Cardiac fibroblast (primary cell): ENCODE measurements around the gene TMEM131.
"Not testable (repeated sequence)": the region's sequence is repeated elsewhere in the genome, so short reads cannot be mapped to it uniquely, and the experiment has no call there.

Experiments
- DNase-seq, 2 donors: peaks; one replicate each; pipeline versions ENCODE4 v3.0.0 to v3.0.0-alpha.2; 2010; ENCODE audit warnings: low read depth in 2 of 2
- H3K4me3 ChIP-seq, 2 donors: replicated peaks in 1 of 2; 1 replicate in 1 of 2; 2 replicates in 1 of 2; pipeline ENCODE4 v1.5.1; 2011; ENCODE audit warnings: low read depth in 2 of 2, low read length in 2 of 2, mild to moderate bottlenecking in 2 of 2, moderate library complexity in 1 of 2
- TF ChIP-seq, protein P1 (sequence below): IDR thresholded peaks from one replicate; pipeline ENCODE4 v1.5.1; 2011; ENCODE audit warnings: low read depth, mild to moderate bottlenecking, low read length, inconsistent platforms

The TMEM131 gene

DNA sequence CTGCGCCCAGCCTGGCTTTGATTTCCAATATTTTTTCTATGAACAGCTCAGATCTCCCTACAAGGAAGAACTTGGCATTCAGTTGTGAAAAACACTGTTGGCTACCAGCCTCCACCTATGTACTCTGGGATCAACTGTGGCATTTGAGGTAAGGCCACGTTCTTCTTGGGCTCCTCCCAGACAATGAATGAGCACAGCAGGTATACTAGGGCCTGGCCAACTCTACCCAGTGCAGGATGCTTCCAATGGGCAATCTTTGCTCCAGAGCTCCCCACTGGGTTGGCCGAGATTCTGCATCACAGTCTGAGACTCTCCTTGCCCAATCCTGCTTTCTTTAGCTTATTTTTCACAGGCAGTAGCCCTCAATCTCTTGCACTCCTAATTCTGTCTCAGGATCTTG, 75.9 kb downstream of the TMEM131 start:
- no peak for DNase-seq
- TF ChIP-seq, protein P1, sequence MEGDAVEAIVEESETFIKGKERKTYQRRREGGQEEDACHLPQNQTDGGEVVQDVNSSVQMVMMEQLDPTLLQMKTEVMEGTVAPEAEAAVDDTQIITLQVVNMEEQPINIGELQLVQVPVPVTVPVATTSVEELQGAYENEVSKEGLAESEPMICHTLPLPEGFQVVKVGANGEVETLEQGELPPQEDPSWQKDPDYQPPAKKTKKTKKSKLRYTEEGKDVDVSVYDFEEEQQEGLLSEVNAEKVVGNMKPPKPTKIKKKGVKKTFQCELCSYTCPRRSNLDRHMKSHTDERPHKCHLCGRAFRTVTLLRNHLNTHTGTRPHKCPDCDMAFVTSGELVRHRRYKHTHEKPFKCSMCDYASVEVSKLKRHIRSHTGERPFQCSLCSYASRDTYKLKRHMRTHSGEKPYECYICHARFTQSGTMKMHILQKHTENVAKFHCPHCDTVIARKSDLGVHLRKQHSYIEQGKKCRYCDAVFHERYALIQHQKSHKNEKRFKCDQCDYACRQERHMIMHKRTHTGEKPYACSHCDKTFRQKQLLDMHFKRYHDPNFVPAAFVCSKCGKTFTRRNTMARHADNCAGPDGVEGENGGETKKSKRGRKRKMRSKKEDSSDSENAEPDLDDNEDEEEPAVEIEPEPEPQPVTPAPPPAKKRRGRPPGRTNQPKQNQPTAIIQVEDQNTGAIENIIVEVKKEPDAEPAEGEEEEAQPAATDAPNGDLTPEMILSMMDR = no peak
- no peak overlapping the region for H3K4me3 ChIP-seq

DNA sequence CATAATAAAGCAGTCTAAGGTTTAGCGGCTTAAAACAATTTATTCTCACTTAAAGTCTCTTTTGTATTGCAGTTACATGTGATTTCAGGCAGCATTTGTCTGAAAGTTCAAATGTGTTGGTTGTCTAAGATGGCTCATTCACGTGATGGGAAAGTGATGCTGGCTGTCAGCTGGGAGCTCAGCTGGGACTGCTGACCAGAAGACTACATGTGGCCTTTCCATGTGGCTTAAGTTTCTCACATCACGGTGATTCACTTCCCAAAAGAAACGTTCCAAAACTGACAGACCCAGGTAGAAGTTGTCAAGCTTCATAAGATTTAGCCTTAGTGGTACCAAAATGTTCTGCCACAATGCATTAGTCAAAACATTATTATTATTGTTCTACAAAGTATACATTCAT, 76.9 kb downstream of the TMEM131 start:
- TF ChIP-seq, protein P1 = no peak
- no peak overlapping the region for H3K4me3 ChIP-seq
- DNase-seq = no peak

DNA sequence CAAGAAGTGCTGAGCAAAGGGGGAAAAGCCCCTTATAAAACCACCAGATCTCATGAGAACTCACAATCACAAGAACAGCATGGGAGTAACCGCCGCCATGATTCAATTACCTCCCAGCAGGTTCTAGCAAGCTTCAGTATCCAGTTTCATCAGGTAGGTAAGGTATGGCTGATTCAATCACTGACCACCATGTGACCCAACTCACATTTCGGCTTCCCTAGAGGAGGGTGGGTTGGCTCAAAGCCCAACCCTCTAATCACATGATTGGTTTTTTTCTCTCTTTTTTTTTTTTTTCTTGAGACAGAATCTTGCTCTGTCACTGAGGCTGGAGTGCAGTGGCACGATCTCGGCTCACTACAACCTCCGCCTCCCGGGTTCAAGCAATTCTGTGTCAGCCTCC, 78.1 kb downstream of the TMEM131 start:
- H3K4me3 ChIP-seq, DNase-seq: not testable (repeated sequence)

DNA sequence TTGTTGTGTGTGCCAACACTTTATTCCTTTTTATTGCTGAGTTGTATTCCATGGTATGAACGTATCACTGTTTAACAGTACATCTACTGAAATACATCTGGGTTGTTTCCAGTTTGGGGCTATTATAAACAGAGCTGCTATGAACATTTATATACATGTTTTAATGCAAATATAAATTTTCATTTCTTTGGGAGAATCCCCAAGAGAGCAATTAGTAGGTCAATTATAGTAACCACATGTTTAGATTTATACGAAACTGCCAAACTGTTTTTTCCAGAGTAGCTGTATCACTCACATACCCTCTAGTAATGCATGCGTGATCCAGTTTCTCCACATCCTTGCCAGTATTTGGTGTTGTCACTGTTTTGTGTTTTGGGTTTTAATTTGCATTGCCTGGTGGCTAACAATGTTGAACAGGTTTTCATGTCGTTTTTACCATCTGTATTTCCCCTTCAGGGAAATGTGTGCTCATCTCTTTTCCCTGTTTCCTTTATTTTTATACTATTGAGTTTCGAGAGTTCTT, 81.0 kb downstream of the TMEM131 start:
- peak in 1 of 2 donors; percentile 21 for DNase-seq
- no peak overlapping the region for H3K4me3 ChIP-seq

DNA sequence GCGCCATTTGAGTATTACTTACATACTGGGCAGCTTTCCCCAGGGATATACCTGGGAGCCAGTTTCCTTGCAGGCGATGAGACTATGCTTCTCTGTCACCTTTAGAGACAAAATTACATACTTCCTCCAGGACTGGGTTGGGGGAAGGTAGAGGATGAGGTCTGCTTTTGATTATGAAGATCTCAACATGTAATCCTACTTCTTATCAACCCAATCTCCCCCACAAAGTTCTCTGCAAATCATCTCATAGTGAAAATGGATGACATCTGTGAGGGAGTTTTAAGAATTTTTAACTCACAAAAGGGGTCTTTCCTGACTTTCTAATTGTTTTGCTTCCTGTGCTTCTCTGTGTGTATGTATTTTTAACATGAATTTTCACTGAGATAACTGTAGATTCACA, 81.9 kb downstream of the TMEM131 start:
- H3K4me3 ChIP-seq = no peak overlapping the region

More for the DNA sequence above, 81.0 kb downstream of the TMEM131 start:
- TF ChIP-seq, protein P1 = no peak

DNA sequence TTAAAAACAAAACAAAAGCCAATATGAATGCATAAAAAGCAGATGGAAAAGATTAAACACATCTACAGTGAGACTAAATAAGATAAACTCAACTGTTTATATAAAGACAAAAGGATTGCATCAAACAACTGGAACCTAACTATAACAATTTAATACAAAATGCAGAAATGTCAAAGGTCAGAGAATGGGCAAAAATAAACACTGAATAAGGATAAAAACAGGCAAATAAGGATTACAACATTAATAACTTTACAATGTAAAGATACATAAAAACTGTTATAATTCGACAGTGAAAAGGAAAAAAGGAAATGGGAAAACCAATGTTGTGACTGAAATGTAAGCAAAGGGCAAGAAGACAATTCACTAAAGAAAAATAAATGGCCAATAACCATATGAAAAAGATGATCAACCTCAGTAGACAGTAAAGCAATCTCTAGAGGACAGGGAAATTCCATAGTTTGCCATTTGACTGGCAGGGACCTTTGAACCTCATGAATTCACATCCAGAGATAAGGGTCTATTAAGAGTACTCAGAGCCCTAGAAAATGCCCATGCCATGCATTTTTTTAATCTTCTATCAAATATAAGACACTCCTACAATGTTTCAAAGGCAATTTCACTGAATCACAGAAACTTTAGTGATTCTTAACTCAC, 83.7 kb downstream of the TMEM131 start:
- TF ChIP-seq, protein P1 = no peak
- H3K4me3 ChIP-seq = no peak overlapping the region
- DNase-seq = no peak

More for the DNA sequence above, 81.9 kb downstream of the TMEM131 start:
- TF ChIP-seq, protein P1 = no peak
- DNase-seq = no peak

DNA sequence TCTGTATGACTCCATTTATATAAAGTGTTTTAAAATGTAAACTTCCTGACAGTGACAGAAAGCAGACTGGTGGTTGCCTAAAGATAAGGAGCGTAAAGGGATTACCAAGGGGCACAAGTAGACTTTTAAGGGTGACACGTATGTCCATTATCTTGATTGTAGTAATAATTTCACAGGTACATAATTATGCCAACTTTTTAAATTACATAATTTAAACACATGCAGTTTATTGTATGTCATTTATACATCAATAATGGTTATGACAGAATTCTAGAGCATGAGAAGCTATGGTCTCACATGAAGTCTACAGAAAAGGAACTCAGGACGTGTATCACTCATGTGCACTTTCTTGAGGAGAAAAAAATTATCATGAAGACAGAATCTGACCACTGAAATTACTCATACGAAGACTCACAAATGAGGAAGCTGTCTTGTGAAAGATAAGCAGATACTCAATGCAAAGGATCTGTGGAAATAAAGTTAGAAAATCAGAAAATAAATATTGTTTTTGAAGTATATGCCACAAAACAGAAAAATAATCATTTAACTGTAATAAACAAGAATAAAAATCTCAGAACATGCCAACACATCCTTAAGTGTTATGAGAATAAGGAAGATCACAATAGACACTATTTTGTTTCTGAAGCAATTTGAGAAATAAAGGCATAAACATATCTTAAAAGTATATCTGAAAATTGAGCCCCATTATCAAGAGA, 84.4 kb downstream of the TMEM131 start:
- TF ChIP-seq, protein P1 = no peak
- peak; percentile 4 to 64 for DNase-seq

More for the DNA sequence above, 84.4 kb downstream of the TMEM131 start:
- H3K4me3 ChIP-seq = no peak overlapping the region
